ENCODE data around the gene NRAS. TPM values are rescaled to one million over a fixed set of nuclear protein-coding genes. Genes with fewer than 3 reads are reported as not detected.

Gene NRAS
- total RNA-seq, 1 experiment from 2014 or later = 48.0 TPM

GRCh38 chr1:114690148-114690547 is 26.4 kb downstream of the NRAS start:
- H3K27me3 ChIP-seq (ENCODE audit: insufficient read depth, low read length) = peaks cover 11% of the 10 kb centered on the region; the same call in 1 of the 2 replicates
- H3K9me2 ChIP-seq (ENCODE audit: insufficient read depth) = no peaks in the 10 kb centered on the region
- no peak overlapping the region for H3K27ac ChIP-seq (ENCODE audit: low read depth, low read length)
- ATAC-seq (no peak), DNase-seq (ENCODE audit: low read depth, low spot score) (no peak)
- H3K79me2 ChIP-seq (ENCODE audit: insufficient read depth, low read length) = no peaks in the 10 kb centered on the region
- no peaks in the 10 kb centered on the region for H3K4me1 ChIP-seq (ENCODE audit: control insufficient read depth in 1 of 2, insufficient read depth in 2 of 2, low read length in 2 of 2)
- no peak overlapping the region for H2AFZ ChIP-seq (ENCODE audit: low read depth, low read length, poor library complexity, severe bottlenecking)
- POLR2A ChIA-PET = no interaction called here
- H3K9me3 ChIP-seq (ENCODE audit: control insufficient read depth in 1 of 2, insufficient read depth in 1 of 2, low read depth in 1 of 2, low read length in 2 of 2) = no peaks in the 10 kb centered on the region
- H3K4me3 ChIP-seq (replicated peaks in 1 of 2; ENCODE audit: low read depth in 1 of 2, low read length in 2 of 2) = no peak overlapping the region
- TF ChIP-seq CTCF (IDR thresholded peaks at IDR 0.05 in 2 of 3, conservative IDR thresholded peaks at IDR 0.05 in 1 of 3; ENCODE audit: borderline replicate concordance in 1 of 3, insufficient read depth in 1 of 3, low read depth in 2 of 3, low read length in 2 of 3) = no peak
- TF ChIP-seq EGR1 (IDR thresholded peaks at IDR 0.05; ENCODE audit: low read depth) = no peak
- no peak for TF ChIP-seq ATF3 (IDR thresholded peaks at IDR 0.05)
- TF ChIP-seq JUND (IDR thresholded peaks at IDR 0.05) = no peak
- no peak for TF ChIP-seq SP1 (IDR thresholded peaks at IDR 0.05; ENCODE audit: low read depth)
- TF ChIP-seq EZH2 (IDR thresholded peaks at IDR 0.05) = no peak
- no peak for TF ChIP-seq RAD21 (IDR thresholded peaks at IDR 0.05; ENCODE audit: low read depth)
- no peak for TF ChIP-seq ELF1 (IDR thresholded peaks at IDR 0.05; ENCODE audit: borderline replicate concordance, low read depth)
- no peak for TF ChIP-seq REST (IDR thresholded peaks at IDR 0.05; ENCODE audit: low read depth)
- no peak for TF ChIP-seq CBX3 (IDR thresholded peaks at IDR 0.05; ENCODE audit: low read depth)
- TF ChIP-seq SRF (IDR thresholded peaks at IDR 0.05; ENCODE audit: low read depth) = no peak
- no peak overlapping the region for H3K4me2 ChIP-seq (ENCODE audit: low read length)
- RAD21 ChIA-PET (ENCODE audit: low non-redundant PET in 1 of 2, low total read pairs in 2 of 2, uncharacterized antibody in 2 of 2, unreplicated experiment in 2 of 2) = no interaction called here
- CTCF ChIA-PET = no interaction called here
- intact Hi-C loops (cut with micrococcal nuclease) = no loop called here
- H3K9ac ChIP-seq (ENCODE audit: low read length) = no peak overlapping the region
- H3K36me3 ChIP-seq (ENCODE audit: control insufficient read depth in 1 of 2, insufficient read depth in 2 of 2, low read length in 2 of 2) = no peaks in the 10 kb centered on the region
- no TSS peak for BruUV-seq (replicated peaks)
- H4K20me1 ChIP-seq (ENCODE audit: insufficient read depth) = no peaks in the 10 kb centered on the region
